Nephron progenitor cell (in vitro differentiated cells): ENCODE results near the gene SLX4.
"Not testable (repeated sequence)": the region's sequence is repeated elsewhere in the genome, so short reads cannot be mapped to it uniquely, and the experiment has no call there.

Source experiments
- DNase-seq: peaks from one replicate; pipeline ENCODE4 v3.0.0; 2021
- H3K27ac Mint-ChIP-seq: 2 replicates; pipeline ENCODE4 v1.8.0; 2021; ENCODE audit warnings: mild to moderate bottlenecking, moderate library complexity, mixed read lengths
- H3K27me3 Mint-ChIP-seq: 2 replicates; pipeline ENCODE4 v1.8.0; 2021; ENCODE audit warnings: mild to moderate bottlenecking, low read depth, mixed read lengths; ENCODE audit not compliant: poor library complexity
- H3K36me3 Mint-ChIP-seq: 2 replicates; pipeline ENCODE4 v1.8.0; 2021; ENCODE audit warnings: low read depth, mixed read lengths
- H3K4me1 Mint-ChIP-seq: 2 replicates; pipeline ENCODE4 v1.8.0; 2021; ENCODE audit warnings: mixed read lengths
- H3K4me3 Mint-ChIP-seq: 2 replicates; pipeline ENCODE4 v1.8.0; 2021; ENCODE audit warnings: mild to moderate bottlenecking, moderate library complexity, mixed read lengths
- H3K9me3 Mint-ChIP-seq: 2 replicates; pipeline ENCODE4 v1.8.0; 2021; ENCODE audit warnings: mild to moderate bottlenecking, moderate library complexity, mixed read lengths
- TF ChIP-seq, protein P1 (sequence below): fragments of 200-600 bp; sonication (generic); IDR thresholded peaks from 2 replicates; pipeline ENCODE4 v1.5.0; 2021; ENCODE audit warnings: antibody characterized with exemption

The SLX4 gene

DNA sequence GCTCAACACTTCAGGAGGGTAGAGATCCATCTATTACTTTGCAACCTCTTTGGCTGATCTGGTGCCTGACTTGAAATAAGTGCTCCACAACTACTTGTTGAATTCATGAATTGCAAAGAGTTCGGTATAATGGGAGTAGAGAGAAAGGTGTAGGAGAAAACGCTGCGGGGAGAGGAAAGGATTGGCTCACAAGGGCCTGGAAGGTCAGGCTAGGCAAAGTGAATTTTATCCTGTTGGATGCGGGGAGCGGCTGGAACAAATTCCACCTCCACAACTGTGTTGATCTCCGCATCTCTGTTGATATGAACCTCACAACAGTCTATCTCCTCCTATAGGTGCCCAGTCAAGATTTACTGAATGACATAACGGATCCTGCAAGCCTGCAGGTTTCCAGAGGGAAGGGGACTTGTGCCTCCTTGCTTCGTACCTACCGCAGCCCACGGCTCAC is 684 bp downstream of the SLX4 start:
- peak overlapping the region; percentile 17 for H3K27ac Mint-ChIP-seq
- DNase-seq = no peak

DNA sequence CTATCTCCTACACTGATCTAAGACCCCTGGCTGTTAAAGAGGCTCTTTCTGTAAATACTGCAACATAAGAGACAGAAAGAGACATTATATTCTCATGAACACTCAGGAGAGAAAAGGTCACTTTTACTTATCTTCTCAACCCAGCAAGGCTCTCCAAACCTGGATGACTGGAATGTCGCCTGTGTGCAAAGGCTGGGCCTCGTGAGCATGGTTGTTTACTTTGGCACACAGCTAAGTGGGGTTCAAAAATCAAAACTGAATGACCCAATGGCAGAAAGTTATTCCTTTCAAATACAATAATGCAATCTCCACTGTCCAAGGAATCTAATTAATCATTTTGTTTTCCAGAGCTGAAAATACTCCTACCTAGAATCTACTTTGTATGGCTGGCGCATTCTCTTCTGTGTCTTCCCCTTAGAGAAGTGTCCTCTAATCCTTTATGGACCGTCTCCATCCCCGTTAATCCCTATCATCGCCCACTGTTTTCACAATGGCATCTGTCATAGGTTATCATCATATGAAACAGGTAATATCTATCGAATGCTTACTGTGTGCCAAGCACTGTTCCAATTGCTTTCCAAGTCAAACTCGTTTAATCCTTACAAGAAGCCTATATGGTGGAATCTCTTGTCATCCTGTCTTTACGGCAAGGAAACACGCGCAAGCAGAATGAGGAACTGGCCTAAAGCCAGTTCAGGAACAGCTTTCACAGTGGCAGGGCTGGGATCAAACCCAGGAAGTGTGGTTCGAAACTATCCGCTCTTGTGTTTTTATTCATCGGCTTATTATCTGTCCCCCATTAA is 1.3 kb downstream of the SLX4 start:
- Mint-ChIP-seq H3K27ac (no peak overlapping the region), H3K36me3 (peaks cover 66% of the 10 kb centered on the region), H3K27me3 (no peaks in the 10 kb centered on the region), H3K4me1 (peaks cover 33% of the 10 kb centered on the region), H3K4me3 (peak overlapping the region; percentile 99), H3K9me3 (peaks cover 14% of the 10 kb centered on the region)
- TF ChIP-seq, protein P1, sequence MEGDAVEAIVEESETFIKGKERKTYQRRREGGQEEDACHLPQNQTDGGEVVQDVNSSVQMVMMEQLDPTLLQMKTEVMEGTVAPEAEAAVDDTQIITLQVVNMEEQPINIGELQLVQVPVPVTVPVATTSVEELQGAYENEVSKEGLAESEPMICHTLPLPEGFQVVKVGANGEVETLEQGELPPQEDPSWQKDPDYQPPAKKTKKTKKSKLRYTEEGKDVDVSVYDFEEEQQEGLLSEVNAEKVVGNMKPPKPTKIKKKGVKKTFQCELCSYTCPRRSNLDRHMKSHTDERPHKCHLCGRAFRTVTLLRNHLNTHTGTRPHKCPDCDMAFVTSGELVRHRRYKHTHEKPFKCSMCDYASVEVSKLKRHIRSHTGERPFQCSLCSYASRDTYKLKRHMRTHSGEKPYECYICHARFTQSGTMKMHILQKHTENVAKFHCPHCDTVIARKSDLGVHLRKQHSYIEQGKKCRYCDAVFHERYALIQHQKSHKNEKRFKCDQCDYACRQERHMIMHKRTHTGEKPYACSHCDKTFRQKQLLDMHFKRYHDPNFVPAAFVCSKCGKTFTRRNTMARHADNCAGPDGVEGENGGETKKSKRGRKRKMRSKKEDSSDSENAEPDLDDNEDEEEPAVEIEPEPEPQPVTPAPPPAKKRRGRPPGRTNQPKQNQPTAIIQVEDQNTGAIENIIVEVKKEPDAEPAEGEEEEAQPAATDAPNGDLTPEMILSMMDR = no peak
- no peak for DNase-seq

More for the DNA sequence above, 684 bp downstream of the SLX4 start:
- TF ChIP-seq, protein P1 = no peak
- Mint-ChIP-seq H3K36me3 (peaks cover 72% of the 10 kb centered on the region), H3K4me3 (peak overlapping the region; percentile 99), H3K9me3 (peaks cover 18% of the 10 kb centered on the region), H3K4me1 (peaks cover 33% of the 10 kb centered on the region), H3K27me3 (no peaks in the 10 kb centered on the region)

DNA sequence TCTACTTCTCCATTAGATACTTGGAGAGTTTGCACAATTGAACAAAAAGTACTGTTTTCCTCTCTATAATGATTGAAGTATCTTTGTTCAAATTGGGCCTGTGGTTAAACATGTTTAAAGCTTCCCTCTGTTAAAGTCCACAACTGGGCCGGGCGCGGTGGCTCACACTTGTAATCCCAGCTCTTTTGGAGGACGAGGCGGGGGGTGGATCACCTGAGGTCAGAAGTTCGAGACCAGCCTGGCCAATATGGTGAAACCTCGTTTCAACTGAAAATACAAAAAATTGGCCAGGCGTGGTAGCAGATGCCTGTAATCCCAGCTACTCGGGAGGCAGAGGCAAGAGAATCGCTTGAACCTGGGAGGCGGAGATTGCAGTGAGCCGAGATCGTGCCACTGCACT is 2.4 kb downstream of the SLX4 start:
- H3K4me3 Mint-ChIP-seq, DNase-seq, H3K27me3 Mint-ChIP-seq, H3K27ac Mint-ChIP-seq: not testable (repeated sequence)
- H3K4me1 Mint-ChIP-seq = peaks cover 33% of the 10 kb centered on the region
- peaks cover 60% of the 10 kb centered on the region for H3K36me3 Mint-ChIP-seq
- H3K9me3 Mint-ChIP-seq = peaks cover 14% of the 10 kb centered on the region

DNA sequence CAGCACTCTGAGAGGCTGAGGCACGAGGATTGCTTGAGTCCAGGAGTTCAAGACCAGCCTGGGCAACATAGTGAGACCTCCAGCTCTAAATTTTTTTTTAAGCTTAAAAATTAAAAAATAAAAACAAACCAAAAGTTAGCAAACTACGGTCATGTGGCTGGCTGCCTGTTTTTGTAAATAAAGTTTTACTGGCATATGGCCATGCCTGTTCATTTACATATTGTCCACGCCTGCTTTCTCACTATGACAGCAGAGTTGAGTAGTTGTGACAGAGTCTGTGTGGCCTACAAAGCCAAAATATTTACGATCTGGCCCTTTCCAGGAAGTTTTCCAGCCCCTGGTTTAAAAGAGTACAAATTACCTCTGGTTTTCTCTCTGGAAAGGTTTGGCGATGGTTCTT is 3.3 kb downstream of the SLX4 start:
- H3K9me3 Mint-ChIP-seq = peaks cover 8% of the 10 kb centered on the region
- H3K27ac Mint-ChIP-seq = no peak overlapping the region
- H3K27me3 Mint-ChIP-seq = no peaks in the 10 kb centered on the region
- TF ChIP-seq, protein P1 = no peak
- H3K4me3 Mint-ChIP-seq = no peak overlapping the region
- peaks cover 27% of the 10 kb centered on the region for H3K4me1 Mint-ChIP-seq
- no peak for DNase-seq
- H3K36me3 Mint-ChIP-seq = peaks cover 63% of the 10 kb centered on the region

DNA sequence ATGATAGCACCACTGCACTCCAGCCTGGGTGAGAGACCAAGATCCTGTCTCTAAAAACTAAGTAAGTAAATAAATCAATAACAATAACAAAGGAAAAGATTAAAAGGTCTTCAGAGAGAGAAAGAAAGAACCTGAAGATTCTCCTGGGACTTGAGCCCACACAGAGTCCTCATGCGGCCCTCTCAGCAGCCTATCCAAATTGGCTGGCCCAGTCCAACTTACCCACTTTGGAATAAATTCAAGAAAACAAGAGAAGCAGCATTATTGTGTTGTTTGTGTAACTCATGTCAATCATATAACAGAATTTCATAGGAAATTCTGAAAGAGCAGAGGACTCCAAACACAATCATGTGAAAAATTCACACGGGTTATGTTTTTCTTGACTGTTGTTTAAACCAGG is 3.8 kb downstream of the SLX4 start:
- Mint-ChIP-seq H3K4me3 (no peak overlapping the region), H3K4me1 (peaks cover 23% of the 10 kb centered on the region), H3K36me3 (peaks cover 63% of the 10 kb centered on the region), H3K9me3 (peaks cover 8% of the 10 kb centered on the region), H3K27me3 (no peaks in the 10 kb centered on the region), H3K27ac (no peak overlapping the region)
- TF ChIP-seq, protein P1 = no peak
- no peak for DNase-seq

DNA sequence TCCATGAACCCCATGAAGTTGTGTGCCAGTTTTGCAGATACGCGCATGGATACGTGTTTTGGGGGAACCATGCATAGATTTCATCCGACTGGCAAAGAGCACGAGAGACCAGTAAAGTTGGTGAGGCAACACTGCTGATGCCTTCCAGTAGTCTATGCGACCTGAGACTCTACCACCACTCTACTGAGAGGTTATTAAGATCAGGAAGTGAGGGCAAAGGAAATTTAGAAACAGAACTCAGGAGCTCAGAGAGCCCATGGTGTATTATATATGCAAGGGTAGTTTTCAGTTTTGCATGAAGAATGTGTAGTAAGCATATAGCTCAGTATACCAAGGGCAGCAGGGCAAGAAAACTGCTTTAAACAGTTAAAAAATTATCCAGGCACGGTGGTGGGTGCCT is 4.2 kb downstream of the SLX4 start:
- peaks cover 8% of the 10 kb centered on the region for H3K9me3 Mint-ChIP-seq
- TF ChIP-seq, protein P1 = no peak
- DNase-seq = no peak
- H3K4me1 Mint-ChIP-seq = peaks cover 20% of the 10 kb centered on the region
- H3K27me3 Mint-ChIP-seq = no peaks in the 10 kb centered on the region
- H3K4me3 Mint-ChIP-seq = no peak overlapping the region
- peaks cover 66% of the 10 kb centered on the region for H3K36me3 Mint-ChIP-seq
- H3K27ac Mint-ChIP-seq = no peak overlapping the region
